ENCODE results near the gene FHIP1A. TPM values are rescaled to one million over a fixed set of nuclear protein-coding genes. Genes with fewer than 3 reads are reported as not detected.
"Not testable (repeated sequence)": the region's sequence is repeated elsewhere in the genome, so short reads cannot be mapped to it uniquely, and the experiment has no call there.

Gene FHIP1A
- total RNA-seq: 15.1 TPM

DNA sequence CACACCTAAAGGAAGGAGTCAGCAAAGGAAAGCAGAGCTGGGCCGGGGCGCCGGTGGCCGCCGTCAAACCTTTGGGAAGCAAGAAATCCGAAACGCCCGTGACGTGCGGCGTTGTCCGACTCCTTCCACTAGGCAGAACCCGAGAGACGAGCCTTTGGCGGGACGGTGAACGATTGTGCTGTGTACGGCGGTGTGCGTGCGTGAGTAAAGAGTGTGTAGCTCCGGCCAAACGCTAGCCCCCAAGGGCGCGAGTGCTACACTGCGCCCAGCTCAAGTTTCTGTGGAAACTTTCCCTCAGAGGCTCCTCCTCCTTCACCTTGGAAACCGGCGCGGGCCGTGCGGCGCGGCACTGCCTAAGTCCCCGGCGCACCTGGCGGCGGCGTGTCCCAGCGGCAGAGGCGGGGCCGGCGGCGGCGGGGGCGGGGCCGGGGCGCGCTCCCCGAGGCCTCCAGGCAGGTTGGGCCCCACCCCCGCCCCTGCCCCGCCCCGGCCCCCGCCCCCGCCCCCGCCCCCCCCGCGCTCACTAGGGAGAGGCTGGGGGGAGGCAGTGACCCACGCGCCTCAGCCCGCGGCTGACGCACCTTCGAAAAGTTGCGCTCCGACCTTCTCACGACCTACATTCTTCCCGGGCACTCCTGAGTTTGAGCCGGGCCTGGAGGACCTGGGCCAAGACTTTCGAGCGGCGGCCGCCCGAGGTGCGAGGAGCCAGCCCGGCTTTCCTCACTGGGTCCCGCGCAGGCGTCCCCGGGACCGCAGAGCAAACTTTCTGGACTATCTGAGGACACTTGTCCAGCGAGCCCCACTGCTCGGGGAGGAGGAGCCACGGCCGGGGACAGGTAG, at the start of gene FHIP1A:
TSS of gene FHIP1A (plus strand) at position 547 of the 840 bp plus-strand sequence. CDS start 157,084 bp downstream, outside the sequence.
- H3K27ac ChIP-seq (ENCODE audit: low read depth, low read length): peak within 1 kb of the TSS; percentile 95
- H3K27me3 ChIP-seq (ENCODE audit: control insufficient read depth in 3 of 3, insufficient read depth in 3 of 3, low read length in 3 of 3): no peaks in the 10 kb centered on the region
- peak within 1 kb of the TSS; percentile 88 to 96 (median 93) for H3K9ac ChIP-seq (ENCODE audit: low read depth in 1 of 3, low read length in 3 of 3)

DNA sequence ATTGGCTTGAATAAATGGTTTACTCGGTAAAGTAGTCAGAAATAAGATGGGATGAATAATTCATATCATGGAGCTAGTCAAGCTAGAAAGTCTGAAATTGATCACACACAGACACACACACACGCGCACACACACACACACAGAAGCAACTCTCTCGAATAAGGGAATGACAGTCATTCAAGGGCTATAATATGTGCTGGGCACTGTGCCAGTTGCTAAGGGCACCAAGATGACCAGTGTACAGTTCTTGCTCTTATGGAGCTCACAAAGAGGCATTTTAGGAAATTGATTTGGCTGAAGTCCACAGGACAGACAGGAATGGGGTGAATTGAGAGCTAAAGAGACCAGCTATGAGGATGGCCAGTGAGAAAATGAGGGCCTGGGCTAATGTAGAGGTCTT, 49.4 kb upstream of the FHIP1A start:
- no peak overlapping the region for H3K9ac ChIP-seq (ENCODE audit: low read depth in 1 of 3, low read length in 3 of 3)

More for the DNA sequence above, at the start of gene FHIP1A:
- H3K36me3 ChIP-seq (ENCODE audit: control insufficient read depth in 3 of 3, insufficient read depth in 3 of 3, low read length in 3 of 3): no peaks in the 10 kb centered on the region
- peak within 1 kb of the TSS; percentile 85 to 87 (median 86) for H3K4me3 ChIP-seq (ENCODE audit: low read length in 3 of 3)
- H3K9me3 ChIP-seq (ENCODE audit: control insufficient read depth in 3 of 3, low read length in 3 of 3): no peaks in the 10 kb centered on the region
- H3K4me1 ChIP-seq (ENCODE audit: control insufficient read depth in 3 of 3, insufficient read depth in 3 of 3, low read length in 3 of 3): peaks cover 19 to 30% (median 25%) of the 10 kb centered on the region in 3 donors

DNA sequence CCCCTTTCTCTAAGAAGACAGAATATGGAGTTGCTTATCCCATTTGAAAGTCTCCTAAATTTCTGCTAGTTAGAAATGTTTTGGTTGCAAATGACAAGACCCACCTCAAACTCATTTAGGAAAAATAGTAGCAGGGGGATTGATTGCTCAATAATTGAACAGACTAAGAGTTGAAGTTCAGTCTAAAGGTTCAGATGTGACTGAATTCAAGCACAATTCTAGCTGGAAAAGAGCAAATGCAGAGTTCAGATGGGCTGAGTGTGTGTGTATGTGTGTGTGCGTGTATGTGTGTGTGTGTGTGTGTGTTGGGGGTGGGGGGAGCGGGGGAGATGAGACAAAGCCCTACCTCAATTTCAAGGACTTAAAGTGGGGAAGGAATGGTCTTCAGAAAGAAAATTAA, 47.9 kb upstream of the FHIP1A start:
- Histone ChIP-seq H3K9me3 (ENCODE audit: control insufficient read depth in 3 of 3, low read length in 3 of 3) (no peaks in the 10 kb centered on the region), H3K9ac (ENCODE audit: low read depth in 1 of 3, low read length in 3 of 3) (no peak overlapping the region), H3K27ac (ENCODE audit: low read depth, low read length) (no peak overlapping the region), H3K4me1 (ENCODE audit: control insufficient read depth in 3 of 3, insufficient read depth in 3 of 3, low read length in 3 of 3) (peaks cover 0 to 4% (median 0%) of the 10 kb centered on the region in 3 donors), H3K4me3 (ENCODE audit: low read length in 3 of 3) (no peak overlapping the region), H3K27me3 (ENCODE audit: control insufficient read depth in 3 of 3, insufficient read depth in 3 of 3, low read length in 3 of 3) (no peaks in the 10 kb centered on the region), H3K36me3 (ENCODE audit: control insufficient read depth in 3 of 3, insufficient read depth in 3 of 3, low read length in 3 of 3) (no peaks in the 10 kb centered on the region)

More for the DNA sequence above, 49.4 kb upstream of the FHIP1A start:
- H3K27ac ChIP-seq (ENCODE audit: low read depth, low read length): no peak overlapping the region
- H3K4me1 ChIP-seq (ENCODE audit: control insufficient read depth in 3 of 3, insufficient read depth in 3 of 3, low read length in 3 of 3): peaks cover 0 to 4% (median 0%) of the 10 kb centered on the region in 3 donors
- H3K9me3 ChIP-seq (ENCODE audit: control insufficient read depth in 3 of 3, low read length in 3 of 3): no peaks in the 10 kb centered on the region
- no peaks in the 10 kb centered on the region for H3K36me3 ChIP-seq (ENCODE audit: control insufficient read depth in 3 of 3, insufficient read depth in 3 of 3, low read length in 3 of 3)
- no peaks in the 10 kb centered on the region for H3K27me3 ChIP-seq (ENCODE audit: control insufficient read depth in 3 of 3, insufficient read depth in 3 of 3, low read length in 3 of 3)
- H3K4me3 ChIP-seq (ENCODE audit: low read length in 3 of 3): no peak overlapping the region

DNA sequence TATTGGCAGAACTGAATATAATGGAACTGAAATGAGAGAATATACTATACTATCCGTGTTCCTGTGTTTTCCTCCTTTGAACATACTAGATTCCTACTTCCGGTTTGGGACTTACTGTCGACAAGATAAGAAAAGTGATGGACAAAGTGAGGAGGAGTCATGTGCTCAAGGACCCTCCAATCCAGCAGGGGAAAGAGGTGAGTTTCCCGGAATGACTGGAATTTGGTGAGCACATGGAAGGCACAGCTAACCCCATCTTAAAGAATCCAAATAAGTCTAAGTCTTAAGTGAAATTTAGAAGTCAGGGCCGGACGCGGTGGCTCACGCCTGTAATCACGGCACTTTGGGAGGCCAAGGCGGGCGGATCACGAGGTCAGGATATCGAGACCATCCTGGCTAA, 47.0 kb upstream of the FHIP1A start:
- no peak overlapping the region for H3K27ac ChIP-seq (ENCODE audit: low read depth, low read length)
- peaks cover 0 to 4% (median 0%) of the 10 kb centered on the region in 3 donors for H3K4me1 ChIP-seq (ENCODE audit: control insufficient read depth in 3 of 3, insufficient read depth in 3 of 3, low read length in 3 of 3)
- no peak overlapping the region for H3K4me3 ChIP-seq (ENCODE audit: low read length in 3 of 3)
- no peak overlapping the region for H3K9ac ChIP-seq (ENCODE audit: low read depth in 1 of 3, low read length in 3 of 3)
- H3K36me3 ChIP-seq (ENCODE audit: control insufficient read depth in 3 of 3, insufficient read depth in 3 of 3, low read length in 3 of 3): no peaks in the 10 kb centered on the region
- H3K27me3 ChIP-seq (ENCODE audit: control insufficient read depth in 3 of 3, insufficient read depth in 3 of 3, low read length in 3 of 3): no peaks in the 10 kb centered on the region
- H3K9me3 ChIP-seq (ENCODE audit: control insufficient read depth in 3 of 3, low read length in 3 of 3): no peaks in the 10 kb centered on the region

DNA sequence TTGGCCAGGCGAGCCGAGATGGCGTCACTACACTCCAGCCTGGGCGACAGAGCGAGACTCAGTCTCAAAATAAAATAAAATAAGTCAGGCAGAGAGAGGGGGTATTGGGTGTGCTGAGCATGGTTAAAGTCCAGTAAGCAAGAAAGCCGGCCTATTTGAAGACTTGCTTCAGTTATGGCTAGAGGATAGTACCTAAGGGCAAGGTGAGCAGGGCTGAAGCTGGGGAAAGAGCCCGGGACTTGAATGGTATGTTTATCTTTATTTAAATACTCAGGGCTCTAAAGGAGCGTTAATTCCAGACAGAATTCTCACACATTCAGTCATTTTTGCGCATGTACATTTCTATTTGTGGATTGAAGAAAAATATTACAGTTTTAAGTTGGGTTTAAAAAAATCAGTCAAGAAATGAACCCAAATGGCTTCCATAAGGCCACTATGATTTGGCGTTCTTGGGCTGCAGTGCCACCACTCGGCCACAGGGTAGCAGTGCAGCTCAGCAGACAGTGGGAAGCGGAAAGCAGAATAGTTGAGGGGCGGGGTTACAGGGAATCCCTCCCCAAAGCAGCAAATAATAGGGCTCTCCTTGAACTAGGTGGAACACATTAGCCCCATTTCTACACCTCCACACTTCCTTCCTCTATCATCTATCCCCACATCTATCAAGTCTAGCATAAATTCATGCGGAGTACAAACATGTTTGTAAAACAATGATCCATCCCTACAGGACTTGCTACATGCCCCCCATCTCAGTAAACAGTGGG, 46.4 kb upstream of the FHIP1A start:
- Histone ChIP-seq H3K36me3 (ENCODE audit: control insufficient read depth in 3 of 3, insufficient read depth in 3 of 3, low read length in 3 of 3) (no peaks in the 10 kb centered on the region), H3K9me3 (ENCODE audit: control insufficient read depth in 3 of 3, low read length in 3 of 3) (no peaks in the 10 kb centered on the region), H3K27me3 (ENCODE audit: control insufficient read depth in 3 of 3, insufficient read depth in 3 of 3, low read length in 3 of 3) (no peaks in the 10 kb centered on the region), H3K9ac (ENCODE audit: low read depth in 1 of 3, low read length in 3 of 3) (no peak overlapping the region), H3K4me3 (ENCODE audit: low read length in 3 of 3) (no peak overlapping the region), H3K4me1 (ENCODE audit: control insufficient read depth in 3 of 3, insufficient read depth in 3 of 3, low read length in 3 of 3) (peaks cover 0 to 4% (median 0%) of the 10 kb centered on the region in 3 donors), H3K27ac (ENCODE audit: low read depth, low read length) (no peak overlapping the region)

DNA sequence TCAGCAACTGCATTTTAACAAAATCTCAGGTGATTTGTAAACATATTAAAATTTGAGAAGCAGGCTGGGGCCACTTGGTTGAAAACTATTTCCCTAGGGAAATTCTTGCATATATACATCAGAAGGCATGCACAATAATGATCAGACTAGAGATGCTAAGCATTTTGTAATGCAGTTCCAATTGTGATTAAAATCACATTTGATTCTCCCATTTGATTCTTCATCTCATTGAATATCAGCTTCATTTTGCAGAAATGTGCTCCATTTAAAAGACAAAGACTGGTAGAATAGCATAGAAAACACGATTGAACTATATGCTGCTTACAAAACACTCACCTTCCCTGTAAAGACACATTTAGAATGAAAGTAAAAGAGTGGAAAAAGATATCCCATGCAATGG, 32.4 kb upstream of the FHIP1A start:
- no peak overlapping the region for H3K4me3 ChIP-seq (ENCODE audit: low read length in 3 of 3)
- H3K27ac ChIP-seq (ENCODE audit: low read depth, low read length): no peak overlapping the region
- no peaks in the 10 kb centered on the region for H3K9me3 ChIP-seq (ENCODE audit: control insufficient read depth in 3 of 3, low read length in 3 of 3)
- no peaks in the 10 kb centered on the region for H3K27me3 ChIP-seq (ENCODE audit: control insufficient read depth in 3 of 3, insufficient read depth in 3 of 3, low read length in 3 of 3)
- no peak overlapping the region for H3K9ac ChIP-seq (ENCODE audit: low read depth in 1 of 3, low read length in 3 of 3)
- H3K4me1 ChIP-seq (ENCODE audit: control insufficient read depth in 3 of 3, insufficient read depth in 3 of 3, low read length in 3 of 3): no peaks in the 10 kb centered on the region
- no peaks in the 10 kb centered on the region for H3K36me3 ChIP-seq (ENCODE audit: control insufficient read depth in 3 of 3, insufficient read depth in 3 of 3, low read length in 3 of 3)

DNA sequence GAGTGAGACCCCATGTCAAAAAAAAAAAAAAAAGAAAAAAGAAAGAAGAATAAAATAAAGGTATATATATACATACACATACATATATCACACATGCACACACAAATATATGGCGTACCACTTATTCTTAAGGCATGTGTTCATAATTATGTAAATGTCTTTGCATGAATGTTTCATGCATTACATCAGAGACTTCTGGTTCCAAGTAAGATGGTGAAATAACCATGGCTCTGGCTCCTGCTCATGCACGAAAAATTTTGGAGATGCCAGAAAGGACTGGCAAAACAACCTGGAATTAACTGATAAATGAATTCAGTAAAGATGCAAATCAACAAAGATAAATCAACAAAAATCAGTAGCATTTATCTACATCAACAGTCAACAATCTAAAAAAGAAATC, 19.7 kb upstream of the FHIP1A start:
- no peaks in the 10 kb centered on the region for H3K36me3 ChIP-seq (ENCODE audit: control insufficient read depth in 3 of 3, insufficient read depth in 3 of 3, low read length in 3 of 3)
- no peak overlapping the region for H3K27ac ChIP-seq (ENCODE audit: low read depth, low read length)
- H3K9me3 ChIP-seq (ENCODE audit: control insufficient read depth in 3 of 3, low read length in 3 of 3): no peaks in the 10 kb centered on the region
- H3K4me1 ChIP-seq (ENCODE audit: control insufficient read depth in 3 of 3, insufficient read depth in 3 of 3, low read length in 3 of 3): no peaks in the 10 kb centered on the region
- no peak overlapping the region for H3K4me3 ChIP-seq (ENCODE audit: low read length in 3 of 3)
- no peak overlapping the region for H3K9ac ChIP-seq (ENCODE audit: low read depth in 1 of 3, low read length in 3 of 3)
- no peaks in the 10 kb centered on the region for H3K27me3 ChIP-seq (ENCODE audit: control insufficient read depth in 3 of 3, insufficient read depth in 3 of 3, low read length in 3 of 3)

DNA sequence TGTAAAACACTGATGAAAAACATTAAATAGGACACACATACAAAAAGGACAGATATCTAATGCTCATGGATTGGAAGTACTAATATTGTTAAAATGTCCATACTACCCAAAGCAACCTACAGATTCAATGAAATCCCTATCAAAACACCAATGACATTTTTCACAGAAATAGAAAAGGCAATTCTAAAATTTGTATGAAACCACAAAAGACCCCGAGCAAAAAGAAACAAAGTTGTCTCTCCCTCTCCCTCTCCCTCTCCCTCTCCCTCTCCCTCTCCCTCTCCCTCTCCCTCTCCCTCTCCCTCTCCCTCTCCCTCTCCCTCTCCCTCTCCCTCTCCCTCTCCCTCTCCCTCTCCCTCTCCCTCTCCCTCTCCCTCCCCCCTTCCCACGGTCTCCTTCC, 19.2 kb upstream of the FHIP1A start:
- not testable (repeated sequence) for H3K27ac ChIP-seq (ENCODE audit: low read depth, low read length); H3K4me3 ChIP-seq (ENCODE audit: low read length in 3 of 3); H3K9ac ChIP-seq (ENCODE audit: low read depth in 1 of 3, low read length in 3 of 3); H3K4me1 ChIP-seq (ENCODE audit: control insufficient read depth in 3 of 3, insufficient read depth in 3 of 3, low read length in 3 of 3); H3K27me3 ChIP-seq (ENCODE audit: control insufficient read depth in 3 of 3, insufficient read depth in 3 of 3, low read length in 3 of 3); H3K36me3 ChIP-seq (ENCODE audit: control insufficient read depth in 3 of 3, insufficient read depth in 3 of 3, low read length in 3 of 3); H3K9me3 ChIP-seq (ENCODE audit: control insufficient read depth in 3 of 3, low read length in 3 of 3)

DNA sequence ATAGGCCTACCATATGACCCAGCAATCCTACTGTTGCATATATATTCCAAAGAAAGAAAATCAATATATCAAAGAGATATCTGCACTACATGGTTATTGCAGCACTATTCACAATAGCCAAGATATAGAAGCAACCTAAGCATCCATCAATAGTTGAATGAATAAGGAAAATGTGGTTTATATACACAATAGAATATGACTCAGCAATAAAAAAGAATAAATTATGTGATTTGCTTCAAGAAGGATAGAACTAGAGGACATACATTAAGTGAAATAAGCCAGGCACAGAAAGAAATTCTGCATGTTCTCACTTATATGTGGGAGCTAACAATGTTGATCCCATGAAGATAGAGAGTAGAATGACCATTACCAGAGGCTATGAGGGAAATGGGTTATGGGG, 13.1 kb upstream of the FHIP1A start:
- no peaks in the 10 kb centered on the region for H3K36me3 ChIP-seq (ENCODE audit: control insufficient read depth in 3 of 3, insufficient read depth in 3 of 3, low read length in 3 of 3)
- no peaks in the 10 kb centered on the region for H3K9me3 ChIP-seq (ENCODE audit: control insufficient read depth in 3 of 3, low read length in 3 of 3)

DNA sequence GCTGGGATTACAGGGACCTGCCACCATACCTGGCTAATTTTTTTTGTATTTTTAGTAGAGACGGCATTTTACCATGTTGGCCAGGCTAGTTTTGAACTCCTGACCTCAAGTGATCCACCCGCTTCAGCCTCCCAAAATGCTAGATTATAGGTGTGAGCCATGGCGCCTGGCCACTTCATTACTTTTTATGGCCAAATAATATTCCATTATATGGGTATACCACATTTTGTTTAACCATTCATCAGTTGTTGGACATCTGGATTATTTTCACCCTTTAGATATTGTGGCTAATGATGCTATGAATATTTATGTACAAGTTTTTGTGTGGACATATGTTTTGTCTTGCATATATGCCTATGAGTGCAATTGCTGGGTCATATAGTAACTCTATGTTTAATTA, 8.6 kb upstream of the FHIP1A start:
- H3K9ac ChIP-seq (ENCODE audit: low read depth in 1 of 3, low read length in 3 of 3): no peak overlapping the region
- H3K4me3 ChIP-seq (ENCODE audit: low read length in 3 of 3): no peak overlapping the region
- peaks cover 0 to 7% (median 5%) of the 10 kb centered on the region in 3 donors for H3K4me1 ChIP-seq (ENCODE audit: control insufficient read depth in 3 of 3, insufficient read depth in 3 of 3, low read length in 3 of 3)
- H3K27ac ChIP-seq (ENCODE audit: low read depth, low read length): no peak overlapping the region
- H3K36me3 ChIP-seq (ENCODE audit: control insufficient read depth in 3 of 3, insufficient read depth in 3 of 3, low read length in 3 of 3): no peaks in the 10 kb centered on the region
- no peaks in the 10 kb centered on the region for H3K9me3 ChIP-seq (ENCODE audit: control insufficient read depth in 3 of 3, low read length in 3 of 3)
- H3K27me3 ChIP-seq (ENCODE audit: control insufficient read depth in 3 of 3, insufficient read depth in 3 of 3, low read length in 3 of 3): no peaks in the 10 kb centered on the region

More for the DNA sequence above, 13.1 kb upstream of the FHIP1A start:
- no peaks in the 10 kb centered on the region for H3K27me3 ChIP-seq (ENCODE audit: control insufficient read depth in 3 of 3, insufficient read depth in 3 of 3, low read length in 3 of 3)
- no peaks in the 10 kb centered on the region for H3K4me1 ChIP-seq (ENCODE audit: control insufficient read depth in 3 of 3, insufficient read depth in 3 of 3, low read length in 3 of 3)
- H3K27ac ChIP-seq (ENCODE audit: low read depth, low read length): no peak overlapping the region
- H3K9ac ChIP-seq (ENCODE audit: low read depth in 1 of 3, low read length in 3 of 3): no peak overlapping the region
- H3K4me3 ChIP-seq (ENCODE audit: low read length in 3 of 3): no peak overlapping the region

Data from skeletal muscle tissue (tissue), 4 donors.